Epithelial cell of proximal tubule (primary cell): ENCODE results near the gene ADPRHL1. TPM values are rescaled to one million over a fixed set of nuclear protein-coding genes. Genes with fewer than 3 reads are reported as not detected.

Experiments
- DNase-seq: peaks from one replicate; pipeline ENCODE4 v3.0.0-alpha.2; 2011; ENCODE audit warnings: low read depth
- H3K4me3 ChIP-seq: 2 replicates; pipeline ENCODE4 v1.5.1; 2011; ENCODE audit warnings: low read depth, mild to moderate bottlenecking, low read length
- CTCF ChIP-seq: conservative IDR thresholded peaks from 2 replicates; pipeline ENCODE4 v1.5.1; 2012; ENCODE audit warnings: low read depth, mild to moderate bottlenecking, low read length
- total RNA-seq: library from RNA; depleted of rRNA; stranded (reverse); fragments of >200 nt; gene quantifications from 2 replicates; pipeline ENCODE4 v1.2.3, GENCODE V29; 2015

ADPRHL1 gene
- total RNA-seq, 1 donor from 2014 or later, result 3.3 TPM

- TF ChIP-seq CTCF, result no peak
- no peak overlapping the region for H3K4me3 ChIP-seq
- no peak for DNase-seq
These were observed 87.2 kb downstream of the ADPRHL1 start for GRCh38 chr13:113365971-113366588.

GRCh38 chr13:113365583-113365970 lies 87.7 kb downstream of the ADPRHL1 start:
- no peak for DNase-seq
- no peak for TF ChIP-seq CTCF
- H3K4me3 ChIP-seq, result no peak overlapping the region

GRCh38 chr13:113364901-113365582 lies 88.2 kb downstream of the ADPRHL1 start:
- no peak for TF ChIP-seq CTCF
- DNase-seq, result no peak
- no peak overlapping the region for H3K4me3 ChIP-seq

- no peak for TF ChIP-seq CTCF
- peak overlapping the region; percentile 25 for H3K4me3 ChIP-seq
- DNase-seq, result no peak
These were observed 88.9 kb downstream of the ADPRHL1 start for GRCh38 chr13:113364311-113364889.

- no peak for TF ChIP-seq CTCF
- no peak overlapping the region for H3K4me3 ChIP-seq
- DNase-seq, result no peak
These were observed 91.9 kb downstream of the ADPRHL1 start for GRCh38 chr13:113361406-113361805.

GRCh38 chr13:113360446-113360845 lies 92.8 kb downstream of the ADPRHL1 start:
- H3K4me3 ChIP-seq, result no peak overlapping the region
- no peak for DNase-seq
- no peak for TF ChIP-seq CTCF

- TF ChIP-seq CTCF, result no peak
- DNase-seq, result no peak
- H3K4me3 ChIP-seq, result no peak overlapping the region
These were observed 93.7 kb downstream of the ADPRHL1 start for GRCh38 chr13:113359571-113359970.
